H9 (cell line): ENCODE results near the gene OCRL. TPM values are rescaled to one million over a fixed set of nuclear protein-coding genes. Genes with fewer than 3 reads are reported as not detected.

Experiments
- DNase-seq: peaks from one replicate; pipeline ENCODE4 v3.0.0-alpha.2; 2017
- H2AFZ ChIP-seq: one replicate; pipeline ENCODE4 v1.6.1; 2013; ENCODE audit warnings: mild to moderate bottlenecking, low read length, control low read depth, moderate library complexity
- H2AK5ac ChIP-seq: 2 replicates; pipeline ENCODE4 v1.6.1; 2013; ENCODE audit warnings: low read length, control low read depth, mixed read lengths; ENCODE audit not compliant: insufficient read length
- H2BK120ac ChIP-seq: one replicate; pipeline ENCODE4 v1.6.1; 2013; ENCODE audit warnings: low read depth, mild to moderate bottlenecking, low read length, control low read depth, inconsistent platforms; ENCODE audit not compliant: poor library complexity, severe bottlenecking
- H2BK12ac ChIP-seq: 2 replicates; pipeline ENCODE4 v1.6.1; 2013; ENCODE audit warnings: low read length, control low read depth, mixed read lengths, low read depth; ENCODE audit not compliant: insufficient read length
- H2BK15ac ChIP-seq: 2 replicates; pipeline ENCODE4 v1.6.1; 2013; ENCODE audit warnings: low read depth, low read length, control low read depth
- H2BK20ac ChIP-seq: one replicate; pipeline ENCODE4 v1.6.1; 2013; ENCODE audit warnings: low read depth, mild to moderate bottlenecking, low read length, control low read depth, inconsistent platforms; ENCODE audit not compliant: poor library complexity, severe bottlenecking
- H2BK5ac ChIP-seq: 2 replicates; pipeline ENCODE4 v1.6.1; 2013; ENCODE audit warnings: low read length, control low read depth, mixed read lengths; ENCODE audit not compliant: insufficient read length
- H3K14ac ChIP-seq: 2 replicates; pipeline ENCODE4 v1.6.1; 2013; ENCODE audit warnings: low read length, control low read depth; ENCODE audit not compliant: insufficient read depth
- H3K18ac ChIP-seq: 2 replicates; pipeline ENCODE4 v1.6.1; 2013; ENCODE audit warnings: low read depth, mild to moderate bottlenecking, mixed read lengths, low read length, control low read depth; ENCODE audit not compliant: insufficient read length
- H3K23ac ChIP-seq: 2 replicates; pipeline ENCODE4 v1.6.1; 2013; ENCODE audit warnings: low read length, control low read depth, mixed read lengths, low read depth; ENCODE audit not compliant: insufficient read length
- H3K23me2 ChIP-seq: 2 replicates; pipeline ENCODE4 v1.6.1; 2013; ENCODE audit warnings: low read depth, mild to moderate bottlenecking, mixed read lengths, low read length, control low read depth; ENCODE audit not compliant: insufficient read length, poor library complexity, severe bottlenecking
- H3K27ac ChIP-seq: 2 replicates; pipeline ENCODE4 v1.5.1; 2013; ENCODE audit warnings: low read length, control low read depth, mixed read lengths, low read depth; ENCODE audit not compliant: insufficient read length
- H3K27me3 ChIP-seq: 2 replicates; pipeline ENCODE4 v1.6.1; 2013; ENCODE audit warnings: low read length, control low read depth, inconsistent platforms; ENCODE audit not compliant: insufficient read depth
- H3K4ac ChIP-seq: 2 replicates; pipeline ENCODE4 v1.6.1; 2013; ENCODE audit warnings: low read depth, mild to moderate bottlenecking, control low read depth, inconsistent platforms, low read length, moderate library complexity
- H3K4me1 ChIP-seq: 2 replicates; pipeline ENCODE4 v1.6.1; 2013; ENCODE audit warnings: low read length, control low read depth, inconsistent platforms; ENCODE audit not compliant: insufficient read depth
- H3K4me2 ChIP-seq: 2 replicates; pipeline ENCODE4 v1.6.1; 2013; ENCODE audit warnings: low read length, control low read depth, mixed read lengths; ENCODE audit not compliant: insufficient read length, insufficient read depth
- H3K56ac ChIP-seq: 2 replicates; pipeline ENCODE4 v1.6.1; 2013; ENCODE audit warnings: low read depth, mild to moderate bottlenecking, mixed read lengths, low read length, control low read depth; ENCODE audit not compliant: insufficient read length
- H3K79me1 ChIP-seq: 2 replicates; pipeline ENCODE4 v1.6.1; 2013; ENCODE audit warnings: low read depth, mild to moderate bottlenecking, moderate library complexity, low read length, control low read depth, inconsistent platforms; ENCODE audit not compliant: insufficient read depth, poor library complexity, severe bottlenecking
- H3K79me2 ChIP-seq: 2 replicates; pipeline ENCODE4 v1.6.1; 2013; ENCODE audit warnings: low read length, control low read depth, inconsistent platforms; ENCODE audit not compliant: insufficient read depth
- H3K9ac ChIP-seq: 2 replicates; pipeline ENCODE4 v1.6.1; 2013; ENCODE audit warnings: low read length, control low read depth, mixed read lengths; ENCODE audit not compliant: insufficient read length; ENCODE audit errors: extremely low read depth
- H3K9me3 ChIP-seq: one replicate; pipeline ENCODE4 v1.6.1; 2013; ENCODE audit warnings: low read depth, low read length, inconsistent platforms; ENCODE audit not compliant: control insufficient read depth
- H3T11ph ChIP-seq: one replicate; pipeline ENCODE4 v1.6.1; 2013; ENCODE audit warnings: mild to moderate bottlenecking, low read length, control low read depth, inconsistent platforms
- H4K20me1 ChIP-seq: one replicate; pipeline ENCODE4 v1.6.1; 2013; ENCODE audit not compliant: control insufficient read depth, insufficient read length, insufficient read depth
- H4K5ac ChIP-seq: 2 replicates; pipeline ENCODE4 v1.6.1; 2013; ENCODE audit warnings: low read depth, mild to moderate bottlenecking, mixed read lengths, low read length, control low read depth; ENCODE audit not compliant: insufficient read length
- H4K8ac ChIP-seq: replicated peaks from 2 replicates; pipeline ENCODE4 v1.6.1; 2013; ENCODE audit warnings: low read length, control low read depth, mixed read lengths, low read depth; ENCODE audit not compliant: insufficient read length
- H4K91ac ChIP-seq: 2 replicates; pipeline ENCODE4 v1.6.1; 2013; ENCODE audit warnings: low read depth, mild to moderate bottlenecking, moderate library complexity, mixed read lengths, low read length, control low read depth; ENCODE audit not compliant: insufficient read length
- H3K27ac Mint-ChIP-seq, 3 experiments: 2 replicates in 2 of 3; 3 replicates in 1 of 3; pipeline ENCODE4 v1.8.0; 2020 to 2021; ENCODE audit warnings: mixed read lengths in 3 of 3, mild to moderate bottlenecking in 1 of 3, moderate library complexity in 1 of 3
- H3K27me3 Mint-ChIP-seq: 2 replicates; pipeline ENCODE4 v1.8.0; 2021; ENCODE audit warnings: low read depth, mild to moderate bottlenecking, moderate library complexity, mixed read lengths
- H3K36me3 Mint-ChIP-seq, 3 experiments: 2 replicates in 2 of 3; 3 replicates in 1 of 3; pipeline ENCODE4 v1.8.0; 2020 to 2021; ENCODE audit warnings: low read depth in 3 of 3, mixed read lengths in 3 of 3; ENCODE audit not compliant: insufficient read depth in 1 of 3
- H3K4me1 Mint-ChIP-seq, 2 experiments: 2 replicates each; pipeline ENCODE4 v1.8.0; 2020; ENCODE audit warnings: mixed read lengths in 2 of 2
- H3K4me3 Mint-ChIP-seq, 2 experiments: 2 replicates in 1 of 2; 3 replicates in 1 of 2; pipeline ENCODE4 v1.8.0; 2020 to 2021; ENCODE audit warnings: mild to moderate bottlenecking in 2 of 2, mixed read lengths in 2 of 2, moderate library complexity in 1 of 2
- H3K9me3 Mint-ChIP-seq, 2 experiments: 2 replicates in 1 of 2; 3 replicates in 1 of 2; pipeline ENCODE4 v1.8.0; 2020; ENCODE audit warnings: mild to moderate bottlenecking in 2 of 2, mixed read lengths in 2 of 2, moderate library complexity in 1 of 2
- CTCF ChIP-seq: fragments of 200-600 bp; sonication (generic); conservative IDR thresholded peaks from 3 replicates; pipeline ENCODE4 v1.8.0; 2021; ENCODE audit warnings: antibody characterized with exemption, mild to moderate bottlenecking
- whole genome bisulfite sequencing: extraction: QIAGEN DNeasy Blood & Tissue Kit; methylation state at CpG from one replicate; pipeline ENCODE4 v1.1.7; 2013; ENCODE audit warnings: missing lambda C conversion rate, low lambda C conversion rate, mixed read lengths; ENCODE audit not compliant: insufficient read length; ENCODE audit errors: extremely low coverage; 5-methylcytosine and 5-hydroxymethylcytosine counted together
- total RNA-seq: library from RNA; stranded (reverse); gene quantifications from 2 replicates; pipeline ENCODE4 v1.2.1, GENCODE V29; 2021

OCRL gene
- total RNA-seq, 1 experiment from 2014 or later = 31.4 TPM

- no peak overlapping the region for H3K4ac ChIP-seq
Measured at GRCh38 chrX:129493643-129494042, 46.4 kb upstream of the OCRL start.

More at GRCh38 chrX:129493643-129494042, 46.4 kb upstream of the OCRL start:
- Histone ChIP-seq H3K56ac (no peak overlapping the region), H2AFZ (no peak overlapping the region), H3K4me1 (no peaks in the 10 kb centered on the region), H2BK15ac (no peak overlapping the region), H4K5ac (no peak overlapping the region), H4K8ac (no peak overlapping the region), H4K20me1 (no peaks in the 10 kb centered on the region), H2BK20ac (no peak overlapping the region), H3K79me1 (no peaks in the 10 kb centered on the region), H3K14ac (no peak overlapping the region), H3T11ph (no peak overlapping the region), H3K4me2 (no peak overlapping the region), H3K79me2 (no peaks in the 10 kb centered on the region), H3K23ac (no peak overlapping the region), H3K18ac (no peak overlapping the region), H3K9ac (no peak overlapping the region), H3K23me2 (no peaks in the 10 kb centered on the region), H3K27me3 (no peaks in the 10 kb centered on the region), H4K91ac (no peak overlapping the region), H2BK120ac (no peak overlapping the region), H2BK12ac (no peak overlapping the region), H2AK5ac (no peak overlapping the region), H3K27ac (no peak overlapping the region), H2BK5ac (no peak overlapping the region), H3K9me3 (no peaks in the 10 kb centered on the region)
- Mint-ChIP-seq H3K9me3 (no peaks in the 10 kb centered on the region), H3K36me3 (peaks cover 29 to 83% (median 81%) of the 10 kb centered on the region in 3 experiments; a peak in 6 of 7 replicates), H3K27ac (peak overlapping the region in 1 of 3 experiments; percentile 30; a peak in 1 of 7 replicates), H3K4me1 (no peaks in the 10 kb centered on the region), H3K4me3 (no peak overlapping the region), H3K27me3 (no peaks in the 10 kb centered on the region)
- TF ChIP-seq CTCF = no peak
- no peak for DNase-seq
- no CpG with 5 or more reads among the region's 4 CpGs for WGBS
